ENCODE data around the gene ARHGEF7.

ARHGEF7 gene

DNA sequence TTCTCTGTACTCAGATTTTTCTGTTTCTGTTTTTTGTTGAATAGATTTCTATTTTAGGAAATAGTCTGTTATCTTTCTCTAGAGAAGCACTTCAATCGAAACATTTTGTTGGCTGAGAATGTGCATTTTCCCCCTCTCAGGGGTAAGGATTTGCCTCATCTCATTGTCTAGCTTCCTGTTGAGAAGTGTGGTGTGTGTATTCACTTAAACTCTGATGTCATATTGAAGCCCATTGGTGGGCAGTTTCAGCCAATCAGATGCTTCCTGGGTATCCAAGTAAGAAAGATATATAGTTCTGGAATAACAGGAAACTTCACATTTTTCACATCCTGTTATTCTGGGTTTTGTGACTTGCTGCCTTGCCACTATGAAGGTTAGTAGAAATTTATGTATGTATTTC, 87.6 kb downstream of the ARHGEF7 start:
- Histone ChIP-seq H3K4me3 (ENCODE audit: low read depth in 1 of 2, low read length in 2 of 2) (no peak overlapping the region), H3K36me3 (ENCODE audit: control insufficient read depth in 1 of 2, insufficient read depth in 2 of 2, low read length in 2 of 2) (peaks cover 0 to 3% of the 10 kb centered on the region in 2 donors), H3K27ac (ENCODE audit: low read length) (no peak overlapping the region), H3K27me3 (ENCODE audit: low read depth, low read length) (no peaks in the 10 kb centered on the region), H3K4me1 (ENCODE audit: control insufficient read depth in 1 of 2, insufficient read depth in 2 of 2, low read length in 2 of 2) (peaks cover 16 to 31% of the 10 kb centered on the region in 2 donors), H3K9me3 (ENCODE audit: control insufficient read depth in 1 of 2, low read length in 2 of 2) (no peaks in the 10 kb centered on the region)

DNA sequence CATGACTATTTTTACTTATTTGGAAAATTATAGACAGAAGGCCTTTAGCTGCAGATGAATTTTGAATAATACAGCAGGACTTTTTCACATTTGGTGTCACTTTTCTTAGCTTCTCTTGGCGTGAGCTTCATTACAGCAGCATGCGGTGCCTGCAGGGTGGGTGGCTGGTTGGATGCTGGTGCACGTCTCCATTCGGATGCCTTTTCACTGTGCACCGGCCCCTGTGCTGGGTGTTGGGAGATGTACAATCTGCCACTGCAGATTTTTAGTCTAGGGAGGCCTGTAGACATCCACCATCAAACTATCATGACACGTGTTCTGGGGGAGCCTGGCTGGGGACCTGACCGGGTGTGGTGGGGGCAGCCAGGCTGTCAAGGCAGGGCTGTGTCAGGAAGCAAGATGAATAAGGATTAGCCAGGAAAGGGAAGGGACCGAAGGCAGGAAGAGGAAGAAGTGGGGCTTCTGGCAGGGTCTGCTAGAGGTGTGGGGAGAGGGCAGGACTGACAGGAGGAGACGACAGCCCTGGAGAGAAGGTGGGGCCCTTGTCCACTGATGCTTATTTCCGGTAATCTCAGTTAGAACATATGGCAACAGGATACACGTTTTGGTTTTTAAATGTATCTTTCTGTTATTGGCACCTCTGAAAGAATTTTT, 88.8 kb downstream of the ARHGEF7 start:
- Histone ChIP-seq H3K27ac (ENCODE audit: low read length) (peak overlapping the region; percentile 65), H3K4me3 (ENCODE audit: low read depth in 1 of 2, low read length in 2 of 2) (peak overlapping the region; percentile 38 to 52), H3K27me3 (ENCODE audit: low read depth, low read length) (no peaks in the 10 kb centered on the region), H3K36me3 (ENCODE audit: control insufficient read depth in 1 of 2, insufficient read depth in 2 of 2, low read length in 2 of 2) (peaks cover 0 to 3% of the 10 kb centered on the region in 2 donors), H3K9me3 (ENCODE audit: control insufficient read depth in 1 of 2, low read length in 2 of 2) (no peaks in the 10 kb centered on the region), H3K4me1 (ENCODE audit: control insufficient read depth in 1 of 2, insufficient read depth in 2 of 2, low read length in 2 of 2) (peaks cover 16 to 31% of the 10 kb centered on the region in 2 donors)

GRCh38 chr13:111204438-111205177, 89.5 kb downstream of the ARHGEF7 start:
- H3K27ac ChIP-seq (ENCODE audit: low read length), result peak overlapping the region; percentile 65
- peak overlapping the region; percentile 38 to 52 for H3K4me3 ChIP-seq (ENCODE audit: low read depth in 1 of 2, low read length in 2 of 2)
- no peaks in the 10 kb centered on the region for H3K27me3 ChIP-seq (ENCODE audit: low read depth, low read length)
- H3K9me3 ChIP-seq (ENCODE audit: control insufficient read depth in 1 of 2, low read length in 2 of 2), result no peaks in the 10 kb centered on the region
- peaks cover 16 to 35% of the 10 kb centered on the region in 2 donors for H3K4me1 ChIP-seq (ENCODE audit: control insufficient read depth in 1 of 2, insufficient read depth in 2 of 2, low read length in 2 of 2)
- peaks cover 0 to 3% of the 10 kb centered on the region in 2 donors for H3K36me3 ChIP-seq (ENCODE audit: control insufficient read depth in 1 of 2, insufficient read depth in 2 of 2, low read length in 2 of 2)

DNA sequence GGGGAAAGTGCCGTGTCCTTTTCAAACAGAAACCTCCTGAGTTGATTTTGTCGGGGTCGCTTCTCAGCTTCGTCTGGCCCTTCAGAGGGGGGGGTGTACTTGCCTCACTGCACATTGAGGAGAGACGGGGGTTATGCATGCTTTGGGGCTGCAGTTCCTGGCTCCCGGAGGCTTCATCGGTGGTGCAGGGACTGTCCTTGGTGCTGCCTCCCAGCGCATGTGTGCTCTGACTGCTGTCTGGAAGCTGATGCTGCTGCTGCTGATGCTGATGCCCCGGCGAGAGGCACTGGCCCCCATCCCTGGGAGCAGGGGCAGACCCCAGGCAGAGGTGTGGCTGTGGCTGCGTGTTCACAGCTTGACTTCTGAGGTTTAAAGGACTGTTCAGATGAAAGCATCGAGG, 91.0 kb downstream of the ARHGEF7 start:
- Histone ChIP-seq H3K36me3 (ENCODE audit: control insufficient read depth in 1 of 2, insufficient read depth in 2 of 2, low read length in 2 of 2) (peaks cover 0 to 3% of the 10 kb centered on the region in 2 donors), H3K27me3 (ENCODE audit: low read depth, low read length) (no peaks in the 10 kb centered on the region), H3K4me3 (ENCODE audit: low read depth in 1 of 2, low read length in 2 of 2) (no peak overlapping the region), H3K9me3 (ENCODE audit: control insufficient read depth in 1 of 2, low read length in 2 of 2) (no peaks in the 10 kb centered on the region), H3K27ac (ENCODE audit: low read length) (no peak overlapping the region), H3K4me1 (ENCODE audit: control insufficient read depth in 1 of 2, insufficient read depth in 2 of 2, low read length in 2 of 2) (peaks cover 22 to 45% of the 10 kb centered on the region in 2 donors)

GRCh38 chr13:111209613-111210012, 94.5 kb downstream of the ARHGEF7 start:
- H3K9me3 ChIP-seq (ENCODE audit: control insufficient read depth in 1 of 2, low read length in 2 of 2), result no peaks in the 10 kb centered on the region
- peaks cover 0 to 3% of the 10 kb centered on the region in 2 donors for H3K36me3 ChIP-seq (ENCODE audit: control insufficient read depth in 1 of 2, insufficient read depth in 2 of 2, low read length in 2 of 2)
- peak overlapping the region in 1 of 2 donors; percentile 14 for H3K4me3 ChIP-seq (ENCODE audit: low read depth in 1 of 2, low read length in 2 of 2)
- peaks cover 7 to 28% of the 10 kb centered on the region in 2 donors for H3K4me1 ChIP-seq (ENCODE audit: control insufficient read depth in 1 of 2, insufficient read depth in 2 of 2, low read length in 2 of 2)
- H3K27me3 ChIP-seq (ENCODE audit: low read depth, low read length), result no peaks in the 10 kb centered on the region
- no peak overlapping the region for H3K27ac ChIP-seq (ENCODE audit: low read length)

- Histone ChIP-seq H3K4me3 (ENCODE audit: low read depth in 1 of 2, low read length in 2 of 2) (peak overlapping the region; percentile 5 to 14), H3K27me3 (ENCODE audit: low read depth, low read length) (no peaks in the 10 kb centered on the region), H3K4me1 (ENCODE audit: control insufficient read depth in 1 of 2, insufficient read depth in 2 of 2, low read length in 2 of 2) (peaks cover 6 to 28% of the 10 kb centered on the region in 2 donors), H3K36me3 (ENCODE audit: control insufficient read depth in 1 of 2, insufficient read depth in 2 of 2, low read length in 2 of 2) (peaks cover 0 to 3% of the 10 kb centered on the region in 2 donors), H3K27ac (ENCODE audit: low read length) (no peak overlapping the region), H3K9me3 (ENCODE audit: control insufficient read depth in 1 of 2, low read length in 2 of 2) (no peaks in the 10 kb centered on the region)
Observed at GRCh38 chr13:111210091-111210490, 95.0 kb downstream of the ARHGEF7 start.

DNA sequence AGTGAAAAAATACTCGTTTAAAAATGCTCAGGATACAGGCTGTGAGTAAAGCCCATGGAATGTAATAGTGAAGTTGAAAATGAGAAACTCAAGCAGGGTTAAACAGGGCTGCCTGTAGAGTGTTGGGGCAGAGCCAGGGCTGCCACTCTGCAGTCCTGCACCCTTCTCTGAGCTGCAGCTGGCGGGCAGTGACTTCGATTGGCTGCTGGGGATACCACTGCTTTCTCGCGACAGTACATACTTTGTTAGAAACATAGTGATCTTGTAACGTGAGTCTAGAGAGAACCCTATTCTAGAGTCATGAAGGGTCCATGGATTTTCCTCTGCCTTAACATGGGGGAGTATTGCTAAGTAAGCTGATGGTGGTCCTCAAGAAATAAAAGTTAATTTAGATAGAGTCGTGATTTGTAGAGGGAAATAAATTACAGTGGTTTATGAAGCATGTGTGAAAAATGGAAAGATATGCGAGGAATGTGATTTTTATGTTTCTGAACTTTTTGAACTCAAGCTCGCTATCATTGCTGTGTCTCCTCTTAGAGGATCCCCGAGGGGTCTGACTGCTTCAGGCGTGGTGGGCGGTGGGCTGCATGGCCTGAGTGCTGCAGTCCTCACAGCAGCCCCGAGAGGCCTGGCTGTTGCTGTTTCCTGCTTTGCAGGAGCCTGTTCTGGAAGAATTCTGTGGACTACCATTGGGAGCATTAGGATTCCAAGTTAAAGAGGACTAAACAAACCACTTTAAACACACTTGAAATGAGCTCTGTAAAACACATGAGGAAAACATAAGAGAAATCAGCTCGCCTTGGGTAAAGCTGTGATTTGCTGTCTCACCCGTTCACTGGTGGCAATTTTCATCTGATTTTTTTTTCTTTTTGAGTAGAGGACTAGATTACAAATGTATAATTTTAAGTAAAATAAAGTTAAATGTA, 95.7 kb downstream of the ARHGEF7 start:
- H3K36me3 ChIP-seq (ENCODE audit: control insufficient read depth in 1 of 2, insufficient read depth in 2 of 2, low read length in 2 of 2), result peaks cover 0 to 3% of the 10 kb centered on the region in 2 donors
- no peak overlapping the region for H3K27ac ChIP-seq (ENCODE audit: low read length)
- peaks cover 6 to 28% of the 10 kb centered on the region in 2 donors for H3K4me1 ChIP-seq (ENCODE audit: control insufficient read depth in 1 of 2, insufficient read depth in 2 of 2, low read length in 2 of 2)
- no peaks in the 10 kb centered on the region for H3K27me3 ChIP-seq (ENCODE audit: low read depth, low read length)
- no peaks in the 10 kb centered on the region for H3K9me3 ChIP-seq (ENCODE audit: control insufficient read depth in 1 of 2, low read length in 2 of 2)
- H3K4me3 ChIP-seq (ENCODE audit: low read depth in 1 of 2, low read length in 2 of 2), result peak overlapping the region in 1 of 2 donors; percentile 5

DNA sequence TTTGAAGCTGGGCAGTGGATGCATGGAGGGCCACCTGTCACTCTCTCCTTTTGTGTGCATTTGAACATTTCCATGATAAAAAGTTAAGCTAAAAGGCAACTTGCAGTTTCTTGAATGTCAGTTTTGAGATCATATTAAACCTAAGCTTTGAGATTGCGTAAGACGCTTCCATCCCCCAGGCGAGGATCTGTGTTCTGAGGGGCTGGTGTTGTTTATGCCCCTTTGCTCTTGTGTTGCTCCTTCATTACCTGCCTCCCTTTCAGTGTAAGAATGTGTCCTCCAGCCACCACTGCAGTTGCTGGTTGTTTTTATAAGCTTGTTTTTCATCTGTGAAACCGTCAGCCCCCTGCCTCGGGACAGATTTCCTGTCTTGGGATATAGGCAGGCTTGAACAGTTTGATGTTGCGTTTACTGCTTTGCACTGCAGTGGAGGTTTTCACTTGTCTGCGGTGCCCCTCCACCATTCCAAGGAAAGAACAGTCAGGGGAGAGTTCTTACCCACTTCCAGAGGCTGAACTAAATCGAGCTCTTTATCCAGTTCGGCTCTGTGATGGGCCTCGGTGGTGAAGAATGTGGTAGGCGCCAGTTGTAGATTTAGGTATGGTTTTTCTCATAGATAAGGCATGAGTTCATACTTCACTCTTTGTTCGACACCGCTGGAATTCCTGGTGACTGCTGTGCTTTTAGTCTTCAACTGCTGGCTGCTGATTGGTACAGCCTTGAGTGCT, 96.8 kb downstream of the ARHGEF7 start:
- peaks cover 6 to 28% of the 10 kb centered on the region in 2 donors for H3K4me1 ChIP-seq (ENCODE audit: control insufficient read depth in 1 of 2, insufficient read depth in 2 of 2, low read length in 2 of 2)
- H3K36me3 ChIP-seq (ENCODE audit: control insufficient read depth in 1 of 2, insufficient read depth in 2 of 2, low read length in 2 of 2), result peaks cover 0 to 3% of the 10 kb centered on the region in 2 donors
- H3K27me3 ChIP-seq (ENCODE audit: low read depth, low read length), result no peaks in the 10 kb centered on the region
- no peak overlapping the region for H3K27ac ChIP-seq (ENCODE audit: low read length)
- H3K9me3 ChIP-seq (ENCODE audit: control insufficient read depth in 1 of 2, low read length in 2 of 2), result no peaks in the 10 kb centered on the region
- H3K4me3 ChIP-seq (ENCODE audit: low read depth in 1 of 2, low read length in 2 of 2), result no peak overlapping the region

GRCh38 chr13:111212517-111212873, 97.4 kb downstream of the ARHGEF7 start:
- Histone ChIP-seq H3K27ac (ENCODE audit: low read length) (no peak overlapping the region), H3K9me3 (ENCODE audit: control insufficient read depth in 1 of 2, low read length in 2 of 2) (no peaks in the 10 kb centered on the region), H3K4me3 (ENCODE audit: low read depth in 1 of 2, low read length in 2 of 2) (no peak overlapping the region), H3K4me1 (ENCODE audit: control insufficient read depth in 1 of 2, insufficient read depth in 2 of 2, low read length in 2 of 2) (peaks cover 6 to 28% of the 10 kb centered on the region in 2 donors), H3K36me3 (ENCODE audit: control insufficient read depth in 1 of 2, insufficient read depth in 2 of 2, low read length in 2 of 2) (peaks cover 0 to 2% of the 10 kb centered on the region in 2 donors), H3K27me3 (ENCODE audit: low read depth, low read length) (no peaks in the 10 kb centered on the region)

- Histone ChIP-seq H3K27ac (ENCODE audit: low read length) (no peak overlapping the region), H3K36me3 (ENCODE audit: control insufficient read depth in 1 of 2, insufficient read depth in 2 of 2, low read length in 2 of 2) (no peaks in the 10 kb centered on the region), H3K27me3 (ENCODE audit: low read depth, low read length) (no peaks in the 10 kb centered on the region), H3K4me3 (ENCODE audit: low read depth in 1 of 2, low read length in 2 of 2) (no peak overlapping the region), H3K9me3 (ENCODE audit: control insufficient read depth in 1 of 2, low read length in 2 of 2) (no peaks in the 10 kb centered on the region), H3K4me1 (ENCODE audit: control insufficient read depth in 1 of 2, insufficient read depth in 2 of 2, low read length in 2 of 2) (peaks cover 6 to 40% of the 10 kb centered on the region in 2 donors)
Observed at GRCh38 chr13:111213964-111214726, 99.0 kb downstream of the ARHGEF7 start.

All from muscle layer of duodenum (tissue), 2 donors.